B cell (primary cell): Measurements from ENCODE around the gene EZH1. TPM values are rescaled to one million over a fixed set of nuclear protein-coding genes. Genes with fewer than 3 reads are reported as not detected.
A peak's percentile ranks its signal among the peaks of the same experiment; 100 is the strongest.

Experiments
- ATAC-seq: fragments of 200-7000 bp; cut with Tn5 transposase; one replicate; pipeline ENCODE4 v1.10.0; 2021; ENCODE audit warnings: low read depth, mild to moderate bottlenecking, moderate number of reproducible peaks, moderate library complexity
- CTCF ChIA-PET: fragments of 350-600 bp; sonication (Branson Sonifier 250); formaldehyde crosslinking; loops from one replicate; lab custom pipeline; 2021; ENCODE audit warnings: antibody characterized with exemption, inconsistent platforms; lab: Charles Lee
- POLR2A ChIA-PET: fragments of 350-600 bp; sonication (Branson Sonifier 250); formaldehyde crosslinking; loops from one replicate; lab custom pipeline; 2021; ENCODE audit warnings: antibody characterized with exemption; lab: Charles Lee
- DNase-seq: peaks from one replicate; pipeline ENCODE4 v3.0.0; 2013
- H2AFZ ChIP-seq: 2 replicates; pipeline ENCODE4 v1.6.1; 2012; ENCODE audit warnings: mild to moderate bottlenecking, low read depth, low read length; ENCODE audit not compliant: insufficient read depth, poor library complexity, severe bottlenecking
- H3K27ac ChIP-seq, 2 donors: 1 replicate in 1 of 2; 2 replicates in 1 of 2; pipeline ENCODE4 v1.5.1; 2012 to 2013; ENCODE audit warnings: low read length in 2 of 2, mild to moderate bottlenecking in 2 of 2, moderate library complexity in 1 of 2
- H3K27me3 ChIP-seq, 4 experiments: fragments of 200-600 bp in 1 of 4; sonication (generic) in 1 of 4; replicated peaks in 1 of 4; 1 replicate in 2 of 4; 2 replicates in 2 of 4; pipeline versions ENCODE4 v1.6.1 to v1.7.0; 2013 to 2016; ENCODE audit warnings: low read length in 3 of 4, mild to moderate bottlenecking in 2 of 4, mixed read lengths in 1 of 4, moderate library complexity in 1 of 4; ENCODE audit not compliant: insufficient read depth in 4 of 4, control insufficient read depth in 3 of 4; ENCODE audit errors: control extremely low read depth in 1 of 4
- H3K36me3 ChIP-seq, 2 experiments: replicated peaks in 1 of 2; 1 replicate in 1 of 2; 2 replicates in 1 of 2; pipeline versions ENCODE4 v1.6.1 to v1.7.1; 2013; ENCODE audit warnings: low read length in 1 of 2; ENCODE audit not compliant: insufficient read depth in 2 of 2, control insufficient read depth in 1 of 2; ENCODE audit errors: control extremely low read depth in 1 of 2, extremely low read depth in 1 of 2
- H3K4me1 ChIP-seq, 2 donors: fragments of 200-600 bp in 1 of 2; sonication (generic) in 1 of 2; 1 replicate in 1 of 2; 2 replicates in 1 of 2; pipeline versions ENCODE4 v1.5.1 to v1.6.1; 2013 to 2017; ENCODE audit warnings: low read length in 2 of 2; ENCODE audit not compliant: control insufficient read depth in 2 of 2, insufficient read depth in 2 of 2
- H3K4me2 ChIP-seq: replicated peaks from 2 replicates; pipeline ENCODE3; 2012; ENCODE audit warnings: mild to moderate bottlenecking, low read depth, low read length; ENCODE audit not compliant: poor library complexity, severe bottlenecking
- H3K4me3 ChIP-seq, 5 experiments: fragments of 200-600 bp in 1 of 5; sonication (generic) in 1 of 5; 1 replicate in 3 of 5; 2 replicates in 2 of 5; pipeline versions ENCODE4 v1.5.1 to v1.7.0; 2011 to 2016; ENCODE audit warnings: low read length in 4 of 5, mild to moderate bottlenecking in 4 of 5, low read depth in 2 of 5, control low read depth in 1 of 5, moderate library complexity in 1 of 5; ENCODE audit not compliant: insufficient read depth in 1 of 5; ENCODE audit errors: control extremely low read depth in 1 of 5, extremely low read depth in 1 of 5
- H3K79me2 ChIP-seq: fragments of 200-600 bp; sonication (generic); one replicate; pipeline ENCODE4 v1.6.0; 2016; ENCODE audit warnings: low read length; ENCODE audit not compliant: control insufficient read depth, insufficient read depth
- H3K9ac ChIP-seq: fragments of 200-600 bp; sonication (generic); 2 replicates; pipeline ENCODE4 v1.6.1; 2017; ENCODE audit warnings: mild to moderate bottlenecking, low read length, moderate library complexity
- H3K9me3 ChIP-seq, 3 donors: one replicate each; pipeline versions ENCODE4 v1.6.1 to v1.7.1; 2013; ENCODE audit warnings: low read length in 2 of 3; ENCODE audit not compliant: control insufficient read depth in 2 of 3, insufficient read depth in 1 of 3; ENCODE audit errors: control extremely low read depth in 1 of 3
- H4K20me1 ChIP-seq: 2 replicates; pipeline ENCODE4 v1.6.0; 2012; ENCODE audit warnings: mild to moderate bottlenecking, low read length; ENCODE audit not compliant: insufficient read depth, control insufficient read depth, poor library complexity, severe bottlenecking
- H3K27ac Mint-ChIP-seq: one replicate; pipeline ENCODE4 v1.8.0; 2021; ENCODE audit warnings: mixed read lengths
- H3K27me3 Mint-ChIP-seq: one replicate; pipeline ENCODE4 v1.8.0; 2021; ENCODE audit warnings: mixed read lengths
- H3K4me1 Mint-ChIP-seq: one replicate; pipeline ENCODE4 v1.8.0; 2021; ENCODE audit warnings: mixed read lengths
- H3K4me3 Mint-ChIP-seq: one replicate; pipeline ENCODE4 v1.8.0; 2021; ENCODE audit warnings: mixed read lengths
- H3K9me3 Mint-ChIP-seq: one replicate; pipeline ENCODE4 v1.8.0; 2022; ENCODE audit warnings: mixed read lengths; ENCODE audit not compliant: insufficient read depth
- CTCF ChIP-seq: fragments of 200-600 bp; IDR thresholded peaks from one replicate; pipeline ENCODE4 v1.8.0; 2022; ENCODE audit warnings: antibody characterized with exemption, mild to moderate bottlenecking
- EZH2 ChIP-seq: IDR thresholded peaks from 2 replicates; pipeline ENCODE4 v1.6.1; 2012; ENCODE audit warnings: borderline replicate concordance, low read depth, mild to moderate bottlenecking, moderate library complexity, low read length; ENCODE audit not compliant: insufficient read depth, poor library complexity, severe bottlenecking
- WGBS: methylation state at CpG from one replicate; pipeline ENCODE4 v1.1.5; 2013; ENCODE audit warnings: missing lambda C conversion rate; ENCODE audit not compliant: insufficient coverage; 5-methylcytosine and 5-hydroxymethylcytosine counted together
- intact Hi-C: fragments of 100-400 bp; cut with micrococcal nuclease; formaldehyde crosslinking; loops from one replicate; pipeline ENCODE4 v1.10.0; 2022
- polyA plus RNA-seq: library from polyadenylated mRNA; depleted of rRNA; stranded (reverse); fragments of >200 nt; gene quantifications from 2 replicates; pipeline ENCODE4 v1.2.3, GENCODE V29; 2012
- total RNA-seq, 2 donors: library from RNA; stranded (reverse); fragments of 120-200 nt in 1 of 2; gene quantifications; 1 replicate in 1 of 2; 2 replicates in 1 of 2; pipeline versions ENCODE4 v1.2.3 to v1.2.4, GENCODE V29; 2013 to 2022

Gene EZH1
- total and polyA plus RNA-seq, 2 donors (not counting 1 experiment from before 2014, with no cell fraction given): 115 to 169 TPM

- no peak for TF ChIP-seq CTCF
- no peak for TF ChIP-seq EZH2
- Histone ChIP-seq H3K9me3 (peaks cover 0 to 24% (median 0%) of the 10 kb centered on the region in 3 donors), H3K27ac (no peak overlapping the region), H3K9ac (no peak overlapping the region), H3K79me2 (no peaks in the 10 kb centered on the region), H3K4me1 (peaks cover 26 to 33% of the 10 kb centered on the region in 2 donors), H3K36me3 (peaks cover 0 to 11% of the 10 kb centered on the region in 2 experiments), H3K4me2 (peak overlapping the region; percentile 35), H3K27me3 (peaks cover 0 to 80% (median 39%) of the 10 kb centered on the region in 4 experiments), H2AFZ (no peak overlapping the region), H4K20me1 (no peaks in the 10 kb centered on the region), H3K4me3 (no peak overlapping the region)
- Mint-ChIP-seq H3K27me3 (peaks cover 74% of the 10 kb centered on the region), H3K4me1 (peaks cover 39% of the 10 kb centered on the region), H3K4me3 (no peak overlapping the region), H3K9me3 (no peaks in the 10 kb centered on the region), H3K27ac (no peak overlapping the region)
- DNase-seq (no peak), ATAC-seq (no peak)
- WGBS: 13% methylated on average over 22 of the region's 22 CpGs
- ChIA-PET POLR2A (no interaction called here), CTCF (no interaction called here)
- intact Hi-C loops: no loop called here
Observed at GRCh38 chr17:42783791-42784138, 38.9 kb upstream of the EZH1 start.

- ChIA-PET CTCF (no interaction called here), POLR2A (no interaction called here)
- TF ChIP-seq EZH2 (no peak), CTCF (no peak)
Observed at GRCh38 chr17:42783062-42783790, 38.4 kb upstream of the EZH1 start.

More at GRCh38 chr17:42783062-42783790, 38.4 kb upstream of the EZH1 start:
- 21% methylated on average over 9 of the region's 9 CpGs for WGBS
- no peak overlapping the region for H3K4me3 Mint-ChIP-seq
- H3K27me3 Mint-ChIP-seq: peaks cover 69% of the 10 kb centered on the region
- Histone ChIP-seq H3K4me3 (no peak overlapping the region), H3K4me2 (no peak overlapping the region), H3K27me3 (peaks cover 0 to 78% (median 39%) of the 10 kb centered on the region in 4 experiments), H3K9me3 (peaks cover 0 to 24% (median 0%) of the 10 kb centered on the region in 3 donors), H4K20me1 (no peaks in the 10 kb centered on the region), H3K79me2 (no peaks in the 10 kb centered on the region), H3K27ac (no peak overlapping the region), H2AFZ (no peak overlapping the region), H3K36me3 (peaks cover 0 to 16% of the 10 kb centered on the region in 2 experiments), H3K9ac (no peak overlapping the region), H3K4me1 (peaks cover 26 to 33% of the 10 kb centered on the region in 2 donors)
- intact Hi-C loops: no loop called here
- peaks cover 39% of the 10 kb centered on the region for H3K4me1 Mint-ChIP-seq
- DNase-seq (no peak), ATAC-seq (no peak)
- no peak overlapping the region for H3K27ac Mint-ChIP-seq
- H3K9me3 Mint-ChIP-seq: no peaks in the 10 kb centered on the region
